Thyroid gland (tissue), 4 donors: ENCODE data around the gene DNAJC1.

Experiments
- POLR2A ChIP-seq, 2 donors: fragments of 450-650 bp; IDR thresholded peaks; one replicate each; pipeline ENCODE4 v1.6.1; 2017; ENCODE audit warnings: antibody characterized with exemption in 2 of 2, mild to moderate bottlenecking in 2 of 2, moderate library complexity in 1 of 2
- TF ChIP-seq, protein P1 (sequence below), 6 experiments: fragments of 200-600 bp in 3 of 6; fragments of 450-650 bp in 3 of 6; sonication (generic) in 3 of 6; IDR thresholded peaks; one replicate each; pipeline ENCODE4 v1.5.1; 2016 to 2019; ENCODE audit warnings: antibody characterized with exemption in 6 of 6, mild to moderate bottlenecking in 2 of 6, inconsistent platforms in 1 of 6, moderate library complexity in 1 of 6

DNA sequence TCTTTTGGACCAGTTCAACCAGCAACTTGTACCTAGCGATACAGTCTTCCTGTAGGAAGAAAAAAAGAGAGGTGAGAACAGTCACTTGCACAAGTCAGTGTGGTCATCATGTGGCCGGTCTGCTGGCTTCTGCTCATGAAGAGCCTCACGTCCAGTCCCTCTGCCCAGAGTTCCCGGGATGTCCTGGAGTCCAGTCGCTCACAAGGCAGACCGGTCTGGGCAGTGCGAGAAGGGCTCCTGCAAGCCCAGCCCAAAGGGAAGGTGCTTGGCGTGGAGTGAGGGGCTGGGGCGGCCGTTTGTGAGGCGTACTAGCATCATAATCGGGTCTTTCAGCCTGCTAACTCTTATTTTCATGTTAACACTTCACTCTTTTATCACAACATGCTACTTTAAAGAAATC, 246.8 kb downstream of the DNAJC1 start:
- TF ChIP-seq, protein P1, sequence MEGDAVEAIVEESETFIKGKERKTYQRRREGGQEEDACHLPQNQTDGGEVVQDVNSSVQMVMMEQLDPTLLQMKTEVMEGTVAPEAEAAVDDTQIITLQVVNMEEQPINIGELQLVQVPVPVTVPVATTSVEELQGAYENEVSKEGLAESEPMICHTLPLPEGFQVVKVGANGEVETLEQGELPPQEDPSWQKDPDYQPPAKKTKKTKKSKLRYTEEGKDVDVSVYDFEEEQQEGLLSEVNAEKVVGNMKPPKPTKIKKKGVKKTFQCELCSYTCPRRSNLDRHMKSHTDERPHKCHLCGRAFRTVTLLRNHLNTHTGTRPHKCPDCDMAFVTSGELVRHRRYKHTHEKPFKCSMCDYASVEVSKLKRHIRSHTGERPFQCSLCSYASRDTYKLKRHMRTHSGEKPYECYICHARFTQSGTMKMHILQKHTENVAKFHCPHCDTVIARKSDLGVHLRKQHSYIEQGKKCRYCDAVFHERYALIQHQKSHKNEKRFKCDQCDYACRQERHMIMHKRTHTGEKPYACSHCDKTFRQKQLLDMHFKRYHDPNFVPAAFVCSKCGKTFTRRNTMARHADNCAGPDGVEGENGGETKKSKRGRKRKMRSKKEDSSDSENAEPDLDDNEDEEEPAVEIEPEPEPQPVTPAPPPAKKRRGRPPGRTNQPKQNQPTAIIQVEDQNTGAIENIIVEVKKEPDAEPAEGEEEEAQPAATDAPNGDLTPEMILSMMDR (IDR thresholded peaks at IDR 0.05) = no peak
- no peak for TF ChIP-seq POLR2A (IDR thresholded peaks at IDR 0.05)
